WTC11 (cell line): ENCODE results near the gene CIB2. TPM values are rescaled to one million over a fixed set of nuclear protein-coding genes. Genes with fewer than 3 reads are reported as not detected.

Experiments
- ATAC-seq: fragments of 200-7000 bp; cut with Tn5 transposase; 2 replicates; pipeline ENCODE4 v1.10.0; 2021; ENCODE audit warnings: mild to moderate bottlenecking, moderate library complexity
- CTCF ChIA-PET: fragments of 300-600 bp; sonication (Branson Sonifier 250); formaldehyde crosslinking; loops from one replicate; lab custom pipeline; 2021; ENCODE audit warnings: antibody characterized with exemption; lab: Charles Lee
- POLR2A ChIA-PET: fragments of 350-600 bp; sonication (Branson Sonifier 250); formaldehyde crosslinking; loops from one replicate; lab custom pipeline; 2021; ENCODE audit warnings: antibody characterized with exemption; lab: Charles Lee
- DNase-seq: peaks from one replicate; pipeline ENCODE4 v3.0.0; 2021; ENCODE audit warnings: low spot score
- H3K27ac Mint-ChIP-seq: 2 replicates; pipeline ENCODE4 v1.8.0; 2021; ENCODE audit warnings: mixed read lengths
- H3K27me3 Mint-ChIP-seq: 2 replicates; pipeline ENCODE4 v1.8.0; 2021; ENCODE audit warnings: low read depth, mild to moderate bottlenecking, moderate library complexity, mixed read lengths
- H3K36me3 Mint-ChIP-seq: 2 replicates; pipeline ENCODE4 v1.8.0; 2021; ENCODE audit warnings: mixed read lengths
- H3K4me1 Mint-ChIP-seq: 2 replicates; pipeline ENCODE4 v1.8.0; 2022; ENCODE audit warnings: mixed read lengths
- H3K4me3 Mint-ChIP-seq: 2 replicates; pipeline ENCODE4 v1.8.0; 2021; ENCODE audit warnings: mild to moderate bottlenecking, moderate library complexity, mixed read lengths
- H3K9me3 Mint-ChIP-seq: 2 replicates; pipeline ENCODE4 v1.8.0; 2021; ENCODE audit warnings: mixed read lengths
- ATF1 ChIP-seq: sonication (generic); formaldehyde crosslinking; IDR thresholded peaks from 2 replicates; pipeline ENCODE4 v1.8.1; 2023; ENCODE audit warnings: mild to moderate bottlenecking, moderate library complexity, missing genetic modification reagents
- CREB1 ChIP-seq: sonication (generic); formaldehyde crosslinking; IDR thresholded peaks from 2 replicates; pipeline ENCODE4 v1.8.0; 2023; ENCODE audit warnings: mild to moderate bottlenecking, missing genetic modification reagents
- ESRRA ChIP-seq: sonication (generic); formaldehyde crosslinking; IDR thresholded peaks from 2 replicates; pipeline ENCODE4 v1.8.1; 2022; ENCODE audit warnings: mild to moderate bottlenecking, missing genetic modification reagents, borderline replicate concordance
- FOXJ3 ChIP-seq: sonication (generic); formaldehyde crosslinking; IDR thresholded peaks from 2 replicates; pipeline ENCODE4 v1.9.0; 2021; ENCODE audit warnings: missing genetic modification reagents, mild to moderate bottlenecking, borderline replicate concordance
- FOXK1 ChIP-seq: sonication (generic); formaldehyde crosslinking; IDR thresholded peaks from 2 replicates; pipeline ENCODE4 v1.8.0; 2022; ENCODE audit warnings: mild to moderate bottlenecking, moderate library complexity, missing genetic modification reagents
- JAZF1 ChIP-seq: fragments of 250-450 bp; sonication (Bioruptor Pico); IDR thresholded peaks from 2 replicates; pipeline ENCODE4 v1.9.0; 2021; ENCODE audit warnings: moderate library complexity, mild to moderate bottlenecking, inconsistent platforms
- MYBL2 ChIP-seq: sonication (generic); formaldehyde crosslinking; IDR thresholded peaks from 2 replicates; pipeline ENCODE4 v1.8.1; 2023; ENCODE audit warnings: mild to moderate bottlenecking, moderate library complexity, missing genetic modification reagents
- NFATC4 ChIP-seq: fragments of 250-450 bp; sonication (Bioruptor Pico); IDR thresholded peaks from 2 replicates; pipeline ENCODE4 v1.9.0; 2021; ENCODE audit warnings: mild to moderate bottlenecking
- PRRX2 ChIP-seq: fragments of 250-450 bp; sonication (Bioruptor Pico); IDR thresholded peaks from 2 replicates; pipeline ENCODE4 v1.8.0; 2021; ENCODE audit warnings: mild to moderate bottlenecking
- RELA ChIP-seq: sonication (generic); formaldehyde crosslinking; IDR thresholded peaks from 2 replicates; pipeline ENCODE4 v1.8.1; 2022; ENCODE audit warnings: missing genetic modification reagents, mild to moderate bottlenecking, borderline replicate concordance
- ZNF232 ChIP-seq: sonication (generic); formaldehyde crosslinking; IDR thresholded peaks from 2 replicates; pipeline ENCODE4 v1.8.0; 2022; ENCODE audit warnings: mild to moderate bottlenecking, missing genetic modification reagents
- ZNF317 ChIP-seq: sonication (generic); formaldehyde crosslinking; IDR thresholded peaks from 2 replicates; pipeline ENCODE4 v1.8.1; 2023; ENCODE audit warnings: low read depth, mild to moderate bottlenecking, moderate library complexity, missing genetic modification reagents, borderline replicate concordance
- total RNA-seq: library from RNA; stranded (reverse); gene quantifications from 3 replicates; pipeline ENCODE4 v1.2.3, GENCODE V29; 2021
- TF ChIP-seq, protein P1 (sequence below): fragments of 250-450 bp; sonication (Bioruptor Pico); IDR thresholded peaks from 2 replicates; pipeline ENCODE4 v1.9.0; 2021; ENCODE audit warnings: mild to moderate bottlenecking
- TF ChIP-seq, protein P2 (sequence below): sonication (generic); formaldehyde crosslinking; IDR thresholded peaks from 2 replicates; pipeline ENCODE4 v1.8.0; 2023; ENCODE audit warnings: missing genetic modification reagents
- TF ChIP-seq, protein P3 (sequence below): sonication (generic); formaldehyde crosslinking; IDR thresholded peaks from 2 replicates; pipeline ENCODE4 v1.8.1; 2023; ENCODE audit warnings: mild to moderate bottlenecking, missing genetic modification reagents
- TF ChIP-seq, protein P4 (sequence below): sonication (generic); formaldehyde crosslinking; IDR thresholded peaks from 2 replicates; pipeline ENCODE4 v1.8.0; 2022; ENCODE audit warnings: mild to moderate bottlenecking, missing genetic modification reagents
- TF ChIP-seq, protein P5 (sequence below): fragments of 250-450 bp; sonication (Bioruptor Pico); IDR thresholded peaks from 2 replicates; pipeline ENCODE4 v1.9.0; 2021; ENCODE audit warnings: mild to moderate bottlenecking, borderline replicate concordance
- TF ChIP-seq, protein P6 (sequence below): sonication (generic); formaldehyde crosslinking; IDR thresholded peaks from 2 replicates; pipeline ENCODE4 v1.8.0; 2022; ENCODE audit warnings: mild to moderate bottlenecking, missing genetic modification reagents
- TF ChIP-seq, protein P7 (sequence below): sonication (generic); formaldehyde crosslinking; IDR thresholded peaks from 2 replicates; pipeline ENCODE4 v1.8.1; 2023; ENCODE audit warnings: mild to moderate bottlenecking, missing genetic modification reagents
- TF ChIP-seq, protein P8 (sequence below): fragments of 250-450 bp; sonication (Bioruptor Pico); conservative IDR thresholded peaks from 2 replicates; pipeline ENCODE4 v1.9.0; 2021; ENCODE audit warnings: mild to moderate bottlenecking
- TF ChIP-seq, protein P9 (sequence below): fragments of 250-450 bp; sonication (Bioruptor Pico); IDR thresholded peaks from 2 replicates; pipeline ENCODE4 v1.9.0; 2021; ENCODE audit warnings: mild to moderate bottlenecking

The CIB2 gene
- total RNA-seq, 1 experiment from 2014 or later: 45.2 TPM

DNA sequence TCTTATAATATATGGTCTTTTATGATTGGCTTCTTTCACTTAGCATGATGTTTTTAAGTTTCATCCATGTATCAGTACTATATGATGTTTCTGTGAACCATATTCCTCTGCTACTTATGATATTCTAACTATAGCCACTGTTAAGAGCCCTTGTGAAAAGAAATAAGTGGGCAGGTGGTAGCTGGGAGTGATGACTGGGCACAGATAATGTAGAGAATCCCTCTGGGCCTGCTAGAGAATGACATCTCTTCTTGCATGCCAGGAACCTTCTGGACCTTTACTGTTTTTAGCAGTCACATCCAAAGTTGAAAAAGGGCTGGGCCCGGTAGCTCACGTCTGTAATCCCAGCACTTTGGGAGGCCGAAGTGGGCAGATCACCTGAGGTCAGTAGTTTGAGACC, 28.1 kb upstream of the CIB2 start (continued):
- TF ChIP-seq FOXK1 (CRISPR knock-in tag) (no peak), ATF1 (no peak), RELA (CRISPR knock-in tag) (no peak), PRRX2 (no peak), CREB1 (CRISPR knock-in tag) (no peak)

DNA sequence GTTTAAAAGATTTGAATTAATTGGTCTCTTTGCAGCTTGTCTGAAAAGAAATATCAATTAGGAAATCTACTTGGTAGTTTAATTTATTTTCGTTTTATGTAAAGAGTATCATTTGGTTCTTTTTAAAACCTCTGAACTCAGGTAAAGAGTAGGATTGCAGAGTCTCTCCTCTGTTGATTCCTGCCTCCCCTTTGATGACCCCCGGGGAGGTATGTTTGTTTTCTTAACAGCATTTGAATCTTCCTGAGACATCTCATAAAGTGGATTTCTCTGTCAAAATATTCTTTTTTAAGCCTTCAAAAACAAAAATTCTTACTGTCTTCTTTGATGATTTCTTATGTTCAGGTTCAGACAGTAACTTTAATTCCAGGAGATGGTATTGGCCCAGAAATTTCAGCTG, 26.0 kb upstream of the CIB2 start:
- POLR2A ChIA-PET: no interaction called here
- TF ChIP-seq, protein P1, sequence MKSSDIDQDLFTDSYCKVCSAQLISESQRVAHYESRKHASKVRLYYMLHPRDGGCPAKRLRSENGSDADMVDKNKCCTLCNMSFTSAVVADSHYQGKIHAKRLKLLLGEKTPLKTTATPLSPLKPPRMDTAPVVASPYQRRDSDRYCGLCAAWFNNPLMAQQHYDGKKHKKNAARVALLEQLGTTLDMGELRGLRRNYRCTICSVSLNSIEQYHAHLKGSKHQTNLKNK: no peak
- TF ChIP-seq, protein P2, sequence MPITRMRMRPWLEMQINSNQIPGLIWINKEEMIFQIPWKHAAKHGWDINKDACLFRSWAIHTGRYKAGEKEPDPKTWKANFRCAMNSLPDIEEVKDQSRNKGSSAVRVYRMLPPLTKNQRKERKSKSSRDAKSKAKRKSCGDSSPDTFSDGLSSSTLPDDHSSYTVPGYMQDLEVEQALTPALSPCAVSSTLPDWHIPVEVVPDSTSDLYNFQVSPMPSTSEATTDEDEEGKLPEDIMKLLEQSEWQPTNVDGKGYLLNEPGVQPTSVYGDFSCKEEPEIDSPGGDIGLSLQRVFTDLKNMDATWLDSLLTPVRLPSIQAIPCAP (CRISPR knock-in tag): no peak
- TF ChIP-seq FOXJ3 (CRISPR knock-in tag) (no peak), RELA (CRISPR knock-in tag) (no peak), ZNF317 (no peak), MYBL2 (CRISPR knock-in tag) (no peak), JAZF1 (CRISPR knock-in tag) (no peak), FOXK1 (CRISPR knock-in tag) (no peak), ZNF232 (CRISPR knock-in tag) (no peak), ESRRA (no peak), NFATC4 (CRISPR knock-in tag) (no peak)
- TF ChIP-seq, protein P3, sequence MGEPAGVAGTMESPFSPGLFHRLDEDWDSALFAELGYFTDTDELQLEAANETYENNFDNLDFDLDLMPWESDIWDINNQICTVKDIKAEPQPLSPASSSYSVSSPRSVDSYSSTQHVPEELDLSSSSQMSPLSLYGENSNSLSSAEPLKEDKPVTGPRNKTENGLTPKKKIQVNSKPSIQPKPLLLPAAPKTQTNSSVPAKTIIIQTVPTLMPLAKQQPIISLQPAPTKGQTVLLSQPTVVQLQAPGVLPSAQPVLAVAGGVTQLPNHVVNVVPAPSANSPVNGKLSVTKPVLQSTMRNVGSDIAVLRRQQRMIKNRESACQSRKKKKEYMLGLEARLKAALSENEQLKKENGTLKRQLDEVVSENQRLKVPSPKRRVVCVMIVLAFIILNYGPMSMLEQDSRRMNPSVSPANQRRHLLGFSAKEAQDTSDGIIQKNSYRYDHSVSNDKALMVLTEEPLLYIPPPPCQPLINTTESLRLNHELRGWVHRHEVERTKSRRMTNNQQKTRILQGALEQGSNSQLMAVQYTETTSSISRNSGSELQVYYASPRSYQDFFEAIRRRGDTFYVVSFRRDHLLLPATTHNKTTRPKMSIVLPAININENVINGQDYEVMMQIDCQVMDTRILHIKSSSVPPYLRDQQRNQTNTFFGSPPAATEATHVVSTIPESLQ (CRISPR knock-in tag): no peak
- TF ChIP-seq, protein P4, sequence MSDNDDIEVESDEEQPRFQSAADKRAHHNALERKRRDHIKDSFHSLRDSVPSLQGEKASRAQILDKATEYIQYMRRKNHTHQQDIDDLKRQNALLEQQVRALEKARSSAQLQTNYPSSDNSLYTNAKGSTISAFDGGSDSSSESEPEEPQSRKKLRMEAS (CRISPR knock-in tag): no peak
- TF ChIP-seq, protein P5, sequence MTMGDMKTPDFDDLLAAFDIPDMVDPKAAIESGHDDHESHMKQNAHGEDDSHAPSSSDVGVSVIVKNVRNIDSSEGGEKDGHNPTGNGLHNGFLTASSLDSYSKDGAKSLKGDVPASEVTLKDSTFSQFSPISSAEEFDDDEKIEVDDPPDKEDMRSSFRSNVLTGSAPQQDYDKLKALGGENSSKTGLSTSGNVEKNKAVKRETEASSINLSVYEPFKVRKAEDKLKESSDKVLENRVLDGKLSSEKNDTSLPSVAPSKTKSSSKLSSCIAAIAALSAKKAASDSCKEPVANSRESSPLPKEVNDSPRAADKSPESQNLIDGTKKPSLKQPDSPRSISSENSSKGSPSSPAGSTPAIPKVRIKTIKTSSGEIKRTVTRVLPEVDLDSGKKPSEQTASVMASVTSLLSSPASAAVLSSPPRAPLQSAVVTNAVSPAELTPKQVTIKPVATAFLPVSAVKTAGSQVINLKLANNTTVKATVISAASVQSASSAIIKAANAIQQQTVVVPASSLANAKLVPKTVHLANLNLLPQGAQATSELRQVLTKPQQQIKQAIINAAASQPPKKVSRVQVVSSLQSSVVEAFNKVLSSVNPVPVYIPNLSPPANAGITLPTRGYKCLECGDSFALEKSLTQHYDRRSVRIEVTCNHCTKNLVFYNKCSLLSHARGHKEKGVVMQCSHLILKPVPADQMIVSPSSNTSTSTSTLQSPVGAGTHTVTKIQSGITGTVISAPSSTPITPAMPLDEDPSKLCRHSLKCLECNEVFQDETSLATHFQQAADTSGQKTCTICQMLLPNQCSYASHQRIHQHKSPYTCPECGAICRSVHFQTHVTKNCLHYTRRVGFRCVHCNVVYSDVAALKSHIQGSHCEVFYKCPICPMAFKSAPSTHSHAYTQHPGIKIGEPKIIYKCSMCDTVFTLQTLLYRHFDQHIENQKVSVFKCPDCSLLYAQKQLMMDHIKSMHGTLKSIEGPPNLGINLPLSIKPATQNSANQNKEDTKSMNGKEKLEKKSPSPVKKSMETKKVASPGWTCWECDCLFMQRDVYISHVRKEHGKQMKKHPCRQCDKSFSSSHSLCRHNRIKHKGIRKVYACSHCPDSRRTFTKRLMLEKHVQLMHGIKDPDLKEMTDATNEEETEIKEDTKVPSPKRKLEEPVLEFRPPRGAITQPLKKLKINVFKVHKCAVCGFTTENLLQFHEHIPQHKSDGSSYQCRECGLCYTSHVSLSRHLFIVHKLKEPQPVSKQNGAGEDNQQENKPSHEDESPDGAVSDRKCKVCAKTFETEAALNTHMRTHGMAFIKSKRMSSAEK (CRISPR knock-in tag): no peak
- TF ChIP-seq, protein P6, sequence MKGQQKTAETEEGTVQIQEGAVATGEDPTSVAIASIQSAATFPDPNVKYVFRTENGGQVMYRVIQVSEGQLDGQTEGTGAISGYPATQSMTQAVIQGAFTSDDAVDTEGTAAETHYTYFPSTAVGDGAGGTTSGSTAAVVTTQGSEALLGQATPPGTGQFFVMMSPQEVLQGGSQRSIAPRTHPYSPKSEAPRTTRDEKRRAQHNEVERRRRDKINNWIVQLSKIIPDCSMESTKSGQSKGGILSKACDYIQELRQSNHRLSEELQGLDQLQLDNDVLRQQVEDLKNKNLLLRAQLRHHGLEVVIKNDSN: no peak
- TF ChIP-seq, protein P7, sequence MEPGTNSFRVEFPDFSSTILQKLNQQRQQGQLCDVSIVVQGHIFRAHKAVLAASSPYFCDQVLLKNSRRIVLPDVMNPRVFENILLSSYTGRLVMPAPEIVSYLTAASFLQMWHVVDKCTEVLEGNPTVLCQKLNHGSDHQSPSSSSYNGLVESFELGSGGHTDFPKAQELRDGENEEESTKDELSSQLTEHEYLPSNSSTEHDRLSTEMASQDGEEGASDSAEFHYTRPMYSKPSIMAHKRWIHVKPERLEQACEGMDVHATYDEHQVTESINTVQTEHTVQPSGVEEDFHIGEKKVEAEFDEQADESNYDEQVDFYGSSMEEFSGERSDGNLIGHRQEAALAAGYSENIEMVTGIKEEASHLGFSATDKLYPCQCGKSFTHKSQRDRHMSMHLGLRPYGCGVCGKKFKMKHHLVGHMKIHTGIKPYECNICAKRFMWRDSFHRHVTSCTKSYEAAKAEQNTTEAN (CRISPR knock-in tag): no peak
- TF ChIP-seq, protein P8, sequence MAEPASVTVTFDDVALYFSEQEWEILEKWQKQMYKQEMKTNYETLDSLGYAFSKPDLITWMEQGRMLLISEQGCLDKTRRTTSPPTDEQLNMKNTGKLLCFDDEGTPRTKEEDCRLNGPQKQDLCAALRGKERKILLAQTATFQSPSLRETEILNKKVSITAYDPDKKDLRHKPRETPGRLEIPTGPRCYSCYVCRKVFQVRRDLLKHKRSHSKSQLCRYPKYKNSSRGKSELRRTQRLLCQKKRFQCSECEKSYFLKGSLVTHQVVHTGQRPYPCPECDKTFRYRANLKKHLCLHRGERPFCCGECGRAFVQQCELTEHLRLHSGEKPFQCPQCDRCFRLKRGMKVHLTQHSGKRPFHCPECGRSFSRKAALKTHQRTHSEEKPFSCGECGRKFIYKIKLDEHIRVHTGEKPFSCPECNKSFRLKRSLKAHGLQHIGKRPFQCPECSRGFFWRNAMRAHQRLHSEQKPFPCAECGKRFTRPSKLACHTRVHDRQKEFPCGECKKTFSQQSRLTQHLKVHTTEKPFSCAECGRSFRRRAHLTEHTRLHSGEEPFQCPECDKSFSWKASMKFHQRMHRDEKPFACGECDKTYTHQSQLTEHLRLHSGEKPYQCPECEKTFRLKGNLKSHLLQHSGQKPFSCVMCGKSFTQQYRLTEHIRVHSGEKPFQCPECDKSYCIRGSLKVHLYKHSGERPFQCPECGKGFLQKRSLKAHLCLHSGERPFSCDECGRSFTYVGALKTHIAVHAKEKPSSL (CRISPR knock-in tag): no peak
- TF ChIP-seq, protein P9, sequence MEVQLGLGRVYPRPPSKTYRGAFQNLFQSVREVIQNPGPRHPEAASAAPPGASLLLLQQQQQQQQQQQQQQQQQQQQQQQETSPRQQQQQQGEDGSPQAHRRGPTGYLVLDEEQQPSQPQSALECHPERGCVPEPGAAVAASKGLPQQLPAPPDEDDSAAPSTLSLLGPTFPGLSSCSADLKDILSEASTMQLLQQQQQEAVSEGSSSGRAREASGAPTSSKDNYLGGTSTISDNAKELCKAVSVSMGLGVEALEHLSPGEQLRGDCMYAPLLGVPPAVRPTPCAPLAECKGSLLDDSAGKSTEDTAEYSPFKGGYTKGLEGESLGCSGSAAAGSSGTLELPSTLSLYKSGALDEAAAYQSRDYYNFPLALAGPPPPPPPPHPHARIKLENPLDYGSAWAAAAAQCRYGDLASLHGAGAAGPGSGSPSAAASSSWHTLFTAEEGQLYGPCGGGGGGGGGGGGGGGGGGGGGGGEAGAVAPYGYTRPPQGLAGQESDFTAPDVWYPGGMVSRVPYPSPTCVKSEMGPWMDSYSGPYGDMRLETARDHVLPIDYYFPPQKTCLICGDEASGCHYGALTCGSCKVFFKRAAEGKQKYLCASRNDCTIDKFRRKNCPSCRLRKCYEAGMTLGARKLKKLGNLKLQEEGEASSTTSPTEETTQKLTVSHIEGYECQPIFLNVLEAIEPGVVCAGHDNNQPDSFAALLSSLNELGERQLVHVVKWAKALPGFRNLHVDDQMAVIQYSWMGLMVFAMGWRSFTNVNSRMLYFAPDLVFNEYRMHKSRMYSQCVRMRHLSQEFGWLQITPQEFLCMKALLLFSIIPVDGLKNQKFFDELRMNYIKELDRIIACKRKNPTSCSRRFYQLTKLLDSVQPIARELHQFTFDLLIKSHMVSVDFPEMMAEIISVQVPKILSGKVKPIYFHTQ (CRISPR knock-in tag): no peak
- Mint-ChIP-seq H3K27ac (peak overlapping the region; percentile 64), H3K4me3 (0 out of 2 replicates have a peak overlapping the region, but pooled peaks have one; percentile 16), H3K9me3 (no peaks in the 10 kb centered on the region), H3K27me3 (no peaks in the 10 kb centered on the region), H3K36me3 (peaks cover 8% of the 10 kb centered on the region; the same call in 1 of the 2 replicates), H3K4me1 (peaks cover 30% of the 10 kb centered on the region)
- ATAC-seq (peak; percentile 50; the same call in 1 of the 2 replicates), DNase-seq (no peak)
- CTCF ChIA-PET: interaction anchor here (0.6 to 2.0 kb wide), 5 partner anchors 16 to 84 kb away, joined by 3 to 10 read pairs (median 4); no protein-coding TSS in a partner anchor
